Sigmoid colon (tissue), 7 donors: Measurements from ENCODE around the gene OLFML2B. TPM values are rescaled to one million over a fixed set of nuclear protein-coding genes. Genes with fewer than 3 reads are reported as not detected.

Source experiments
- DNase-seq: peaks from one replicate; pipeline ENCODE4 v3.0.0-alpha.2; 2019
- H3K27ac ChIP-seq, 4 donors: fragments of 200-600 bp; sonication (generic); one replicate each; pipeline ENCODE4 v1.5.1; 2016 to 2019; ENCODE audit warnings: mild to moderate bottlenecking in 1 of 4
- H3K27me3 ChIP-seq, 3 donors: fragments of 200-600 bp; sonication (generic); one replicate each; pipeline ENCODE4 v1.5.1; 2019; ENCODE audit warnings: mild to moderate bottlenecking in 1 of 3
- H3K36me3 ChIP-seq, 4 donors: fragments of 200-600 bp; sonication (generic); one replicate each; pipeline ENCODE4 v1.5.1; 2016 to 2019
- H3K4me1 ChIP-seq, 4 donors: fragments of 200-600 bp; sonication (generic); one replicate each; pipeline ENCODE4 v1.5.1; 2017 to 2019
- H3K4me3 ChIP-seq, 4 donors: fragments of 200-600 bp; sonication (generic); one replicate each; pipeline ENCODE4 v1.5.1; 2017 to 2019; ENCODE audit warnings: mild to moderate bottlenecking in 2 of 4, moderate library complexity in 1 of 4
- H3K9me3 ChIP-seq, 4 donors: fragments of 200-600 bp in 3 of 4; sonication (generic) in 3 of 4; one replicate each; pipeline versions ENCODE4 v1.5.1 to v1.6.1; 2013 to 2019
- EP300 ChIP-seq, 4 donors: sonication (generic); formaldehyde crosslinking; IDR thresholded peaks; one replicate each; pipeline ENCODE4 v1.6.1; 2017; ENCODE audit warnings: antibody characterized with exemption in 4 of 4
- POLR2A ChIP-seq, 2 donors: fragments of 450-650 bp; IDR thresholded peaks; one replicate each; pipeline ENCODE4 v1.6.1; 2016; ENCODE audit warnings: antibody characterized with exemption in 2 of 2, mild to moderate bottlenecking in 2 of 2, moderate library complexity in 2 of 2
- POLR2AphosphoS5 ChIP-seq, 4 donors: sonication (generic); formaldehyde crosslinking; IDR thresholded peaks; one replicate each; pipeline ENCODE4 v1.6.1; 2017; ENCODE audit warnings: antibody characterized with exemption in 4 of 4
- WGBS, 2 donors: extraction: QIAGEN DNeasy Blood & Tissue Kit; methylation state at CpG; one replicate each; pipeline ENCODE4 v1.1.7; 2013; 5-methylcytosine and 5-hydroxymethylcytosine counted together
- intact Hi-C: fragments of 100-400 bp; cut with DNase I; formaldehyde crosslinking; loops from one replicate; pipeline ENCODE4 v1.15.1; 2023
- polyA plus RNA-seq, 3 donors: library from polyadenylated mRNA; stranded (reverse); fragments of 200-250 nt; gene quantifications; one replicate each; pipeline ENCODE4 v1.2.3, GENCODE V29; 2013
- total RNA-seq, 4 donors: library from RNA; depleted of rRNA; stranded (reverse); fragments of >200 nt; gene quantifications; one replicate each; pipeline ENCODE4 v1.1.0, GENCODE V29; 2016
- TF ChIP-seq, protein P1 (sequence below), 4 experiments: fragments of 450-650 bp in 3 of 4; fragments of 200-600 bp in 1 of 4; IDR thresholded peaks; one replicate each; pipeline ENCODE4 v1.5.1; 2016 to 2019; ENCODE audit warnings: antibody characterized with exemption in 4 of 4, mild to moderate bottlenecking in 3 of 4, moderate library complexity in 2 of 4
- donor health status: healthy with polysubstance abuse.
- donor health status: Bipolar disorder and iron deficiency.
- donor health status: healthy.

OLFML2B gene
- total and polyA plus RNA-seq, 7 donors = 1.2 to 27.4 (median 14.3) TPM

DNA sequence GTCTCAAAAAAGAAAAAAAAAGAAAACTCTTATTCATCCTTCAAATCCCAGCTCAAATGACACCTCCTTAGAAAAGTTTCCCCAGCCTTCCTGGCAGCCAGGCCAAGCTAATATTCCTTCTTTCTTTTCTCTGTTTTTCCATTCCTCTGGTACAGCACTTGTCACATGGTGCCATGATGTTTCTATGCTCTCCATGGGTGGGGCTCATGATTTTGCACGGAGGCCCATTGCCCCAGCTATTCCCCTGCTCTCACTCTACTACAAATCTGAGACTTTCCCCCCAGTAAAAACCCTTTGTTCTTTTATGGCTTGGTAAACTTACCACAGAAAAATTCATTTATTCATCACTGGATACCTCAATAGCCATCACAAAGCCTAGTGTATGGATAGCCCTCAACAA lies 26.5 kb downstream of the OLFML2B start:
- Histone ChIP-seq H3K4me1 (peaks cover 0 to 25% (median 20%) of the 10 kb centered on the region in 4 donors), H3K9me3 (no peaks in the 10 kb centered on the region), H3K36me3 (peaks cover 0 to 68% (median 12%) of the 10 kb centered on the region in 4 donors), H3K27me3 (no peaks in the 10 kb centered on the region), H3K27ac (no peak overlapping the region), H3K4me3 (no peak overlapping the region)
- intact Hi-C loops = no loop called here
- 35 to 72% methylated on average over 1 of the region's 1 CpG for WGBS, 2 donors
- no peak for DNase-seq
- TF ChIP-seq POLR2AphosphoS5 (IDR thresholded peaks at IDR 0.05) = no peak
- TF ChIP-seq EP300 (IDR thresholded peaks at IDR 0.05) = no peak
- TF ChIP-seq, protein P1, sequence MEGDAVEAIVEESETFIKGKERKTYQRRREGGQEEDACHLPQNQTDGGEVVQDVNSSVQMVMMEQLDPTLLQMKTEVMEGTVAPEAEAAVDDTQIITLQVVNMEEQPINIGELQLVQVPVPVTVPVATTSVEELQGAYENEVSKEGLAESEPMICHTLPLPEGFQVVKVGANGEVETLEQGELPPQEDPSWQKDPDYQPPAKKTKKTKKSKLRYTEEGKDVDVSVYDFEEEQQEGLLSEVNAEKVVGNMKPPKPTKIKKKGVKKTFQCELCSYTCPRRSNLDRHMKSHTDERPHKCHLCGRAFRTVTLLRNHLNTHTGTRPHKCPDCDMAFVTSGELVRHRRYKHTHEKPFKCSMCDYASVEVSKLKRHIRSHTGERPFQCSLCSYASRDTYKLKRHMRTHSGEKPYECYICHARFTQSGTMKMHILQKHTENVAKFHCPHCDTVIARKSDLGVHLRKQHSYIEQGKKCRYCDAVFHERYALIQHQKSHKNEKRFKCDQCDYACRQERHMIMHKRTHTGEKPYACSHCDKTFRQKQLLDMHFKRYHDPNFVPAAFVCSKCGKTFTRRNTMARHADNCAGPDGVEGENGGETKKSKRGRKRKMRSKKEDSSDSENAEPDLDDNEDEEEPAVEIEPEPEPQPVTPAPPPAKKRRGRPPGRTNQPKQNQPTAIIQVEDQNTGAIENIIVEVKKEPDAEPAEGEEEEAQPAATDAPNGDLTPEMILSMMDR (IDR thresholded peaks at IDR 0.05) = no peak
- no peak for TF ChIP-seq POLR2A (IDR thresholded peaks at IDR 0.05)

DNA sequence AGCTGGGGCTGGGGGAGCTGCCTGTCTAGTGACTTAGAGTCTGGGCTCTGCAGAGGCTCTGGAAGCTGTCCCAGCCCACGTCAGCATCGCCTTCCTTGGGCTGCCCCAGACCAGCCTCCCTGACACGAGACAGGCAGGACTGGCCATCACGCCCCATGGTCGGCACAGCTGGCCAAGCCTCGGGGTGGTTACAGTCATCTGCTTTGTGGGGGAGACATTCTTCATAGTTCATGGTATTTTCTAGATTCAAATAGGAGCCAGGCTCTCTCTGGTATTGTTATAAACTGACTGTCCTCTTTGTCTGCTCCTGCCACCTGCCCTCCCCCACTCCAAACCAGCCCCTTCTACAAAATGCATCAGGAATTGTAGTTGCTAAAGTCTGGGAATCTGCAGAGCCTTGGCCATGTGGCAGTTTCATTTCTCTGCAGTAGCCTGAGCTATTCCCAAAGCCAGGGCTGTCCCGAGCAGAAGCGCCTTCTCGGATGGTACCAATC lies 29.4 kb downstream of the OLFML2B start:
- Histone ChIP-seq H3K36me3 (peaks cover 0 to 49% (median 9%) of the 10 kb centered on the region in 4 donors), H3K9me3 (no peaks in the 10 kb centered on the region), H3K27ac (peak overlapping the region in 3 of 4 donors; percentile 45 to 70 (median 64)), H3K4me1 (peaks cover 0 to 30% (median 21%) of the 10 kb centered on the region in 4 donors), H3K27me3 (no peaks in the 10 kb centered on the region), H3K4me3 (no peak overlapping the region)
- peak in 1 of 4 donors; percentile 42 for TF ChIP-seq EP300 (IDR thresholded peaks at IDR 0.05)
- TF ChIP-seq POLR2A (IDR thresholded peaks at IDR 0.05) = no peak
- TF ChIP-seq POLR2AphosphoS5 (IDR thresholded peaks at IDR 0.05) = peak in 2 of 4 donors; percentile 37 to 72
- TF ChIP-seq, protein P1 (IDR thresholded peaks at IDR 0.05) = no peak
- intact Hi-C loops = no loop called here
- peak; percentile 87 for DNase-seq
- 82 to 87% methylated on average over 9 of the region's 9 CpGs for WGBS, 2 donors

DNA sequence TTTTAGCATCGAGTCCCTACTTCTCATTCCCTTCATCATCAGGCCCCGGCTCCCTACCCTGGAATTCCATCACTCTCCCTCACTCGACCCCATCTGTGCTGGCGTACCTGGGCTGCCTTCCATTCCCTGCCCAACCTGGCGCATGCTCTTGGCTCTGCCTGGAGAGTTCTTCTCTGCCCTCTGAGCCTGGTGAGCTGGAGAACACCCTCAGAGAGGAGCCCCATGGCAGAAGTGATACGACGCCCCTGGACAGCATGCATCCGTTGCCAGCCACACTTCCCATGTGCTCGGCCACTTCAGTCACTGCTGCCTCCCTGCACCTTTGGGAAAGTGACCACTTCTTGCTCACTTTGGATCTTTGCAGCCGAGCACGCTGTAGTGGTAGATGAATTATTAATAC lies 30.1 kb downstream of the OLFML2B start:
- Histone ChIP-seq H3K9me3 (no peaks in the 10 kb centered on the region), H3K4me1 (peaks cover 0 to 37% (median 27%) of the 10 kb centered on the region in 4 donors), H3K27me3 (no peaks in the 10 kb centered on the region), H3K4me3 (no peak overlapping the region), H3K36me3 (peaks cover 0 to 43% (median 9%) of the 10 kb centered on the region in 4 donors), H3K27ac (peak overlapping the region in 3 of 4 donors; percentile 45 to 70 (median 64))
- no peak for TF ChIP-seq POLR2AphosphoS5 (IDR thresholded peaks at IDR 0.05)
- 85 to 86% methylated on average over 11 of the region's 11 CpGs for WGBS, 2 donors
- no peak for DNase-seq
- intact Hi-C loops = no loop called here

DNA sequence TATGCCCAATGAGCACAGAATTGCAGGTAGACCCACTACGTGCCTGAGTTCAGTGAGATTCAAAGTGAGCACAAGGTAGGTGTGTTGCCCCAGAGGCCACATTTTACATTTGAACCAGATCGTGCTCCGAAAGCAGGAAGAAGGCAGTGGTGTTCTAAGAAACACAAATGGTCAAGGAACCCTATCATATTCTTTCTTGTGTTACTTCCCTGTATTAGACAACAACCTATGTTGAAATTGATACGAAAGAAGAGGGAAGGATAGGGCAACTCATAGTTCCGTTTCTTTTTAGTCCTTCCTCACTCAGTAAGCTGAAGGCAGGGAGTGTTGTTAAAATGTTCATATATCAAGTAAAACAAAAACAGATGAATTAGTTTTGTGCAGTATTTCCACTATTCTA lies 33.9 kb downstream of the OLFML2B start:
- no peak for DNase-seq
- Histone ChIP-seq H3K4me3 (no peak overlapping the region), H3K4me1 (peaks cover 0 to 67% (median 54%) of the 10 kb centered on the region in 4 donors), H3K36me3 (peaks cover 0 to 11% (median 0%) of the 10 kb centered on the region in 4 donors), H3K27me3 (no peaks in the 10 kb centered on the region), H3K9me3 (no peaks in the 10 kb centered on the region), H3K27ac (peak overlapping the region in 3 of 4 donors; percentile 72 to 85 (median 85))
- TF ChIP-seq POLR2A (IDR thresholded peaks at IDR 0.05) (no peak), POLR2AphosphoS5 (IDR thresholded peaks at IDR 0.05) (no peak), EP300 (IDR thresholded peaks at IDR 0.05) (no peak)
- TF ChIP-seq, protein P1 (IDR thresholded peaks at IDR 0.05) = no peak
- intact Hi-C loops = loop anchor here (2.0 to 5.0 kb wide), 2 partner anchors 33 to 197 kb away; partner anchors contain the start of gene OLFML2B
- WGBS, 2 donors = 87 to 89% methylated on average over 5 of the region's 5 CpGs

DNA sequence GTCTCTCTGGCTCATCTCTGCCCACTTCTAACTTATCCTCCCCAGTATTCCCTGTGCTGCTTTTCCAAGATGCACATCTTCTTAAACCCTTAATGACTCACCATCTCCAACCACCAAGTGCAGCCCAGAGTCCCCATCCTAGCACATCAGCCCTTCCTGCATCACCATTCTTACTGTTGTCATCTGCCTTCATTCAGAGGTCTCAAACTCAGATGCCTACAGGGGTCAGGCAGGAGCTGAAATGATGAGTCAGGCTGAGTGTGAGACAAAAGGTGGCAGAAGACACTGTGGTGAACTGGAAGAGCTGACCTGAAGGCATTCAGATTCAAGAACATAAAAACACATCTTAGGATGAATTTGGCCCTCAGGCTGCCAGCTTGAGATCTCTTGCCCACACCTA lies 34.6 kb downstream of the OLFML2B start:
- Histone ChIP-seq H3K4me3 (no peak overlapping the region), H3K27me3 (no peaks in the 10 kb centered on the region), H3K36me3 (peaks cover 0 to 18% (median under 1%) of the 10 kb centered on the region in 4 donors), H3K27ac (peak overlapping the region in 3 of 4 donors; percentile 72 to 85 (median 85)), H3K9me3 (no peaks in the 10 kb centered on the region), H3K4me1 (peaks cover 0 to 61% (median 47%) of the 10 kb centered on the region in 4 donors)
- intact Hi-C loops = loop anchor here (2.0 to 5.0 kb wide), 2 partner anchors 34 to 197 kb away; partner anchors contain the start of gene OLFML2B
- no peak for DNase-seq
- TF ChIP-seq, protein P1 (IDR thresholded peaks at IDR 0.05) = no peak
- no peak for TF ChIP-seq POLR2A (IDR thresholded peaks at IDR 0.05)
- TF ChIP-seq EP300 (IDR thresholded peaks at IDR 0.05) = no peak
- TF ChIP-seq POLR2AphosphoS5 (IDR thresholded peaks at IDR 0.05) = no peak
